NK-92 (cell line): ENCODE data around the gene ECE1.
"Not testable (repeated sequence)": the region's sequence is repeated elsewhere in the genome, so short reads cannot be mapped to it uniquely, and the experiment has no call there.

Experiments used
- DNase-seq: peaks from one replicate; lab custom pipeline; 2025; ENCODE audit not compliant: unreplicated experiment; lab: John Stamatoyannopoulos, UW

ECE1 gene

DNA sequence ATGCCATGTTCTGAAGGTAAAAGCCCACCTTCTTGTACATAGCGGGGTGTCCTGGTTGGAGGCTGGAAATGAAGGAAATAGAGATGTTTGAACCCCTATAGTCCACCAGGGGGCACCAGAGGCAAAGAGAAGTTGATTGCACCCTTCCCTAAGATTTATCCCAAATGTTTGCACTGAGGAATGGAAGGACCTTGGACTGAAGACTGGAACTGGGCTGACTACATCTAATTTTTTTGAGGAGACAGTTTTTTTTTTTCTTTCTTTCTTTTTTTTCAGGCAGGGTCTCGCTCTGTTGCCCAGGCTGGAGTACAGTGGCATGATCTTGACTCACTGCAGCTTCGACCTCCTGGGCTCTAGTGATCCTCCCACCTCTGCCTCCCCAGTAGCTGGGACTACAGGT lies 58.2 kb downstream of the ECE1 start:
- no peak for DNase-seq

DNA sequence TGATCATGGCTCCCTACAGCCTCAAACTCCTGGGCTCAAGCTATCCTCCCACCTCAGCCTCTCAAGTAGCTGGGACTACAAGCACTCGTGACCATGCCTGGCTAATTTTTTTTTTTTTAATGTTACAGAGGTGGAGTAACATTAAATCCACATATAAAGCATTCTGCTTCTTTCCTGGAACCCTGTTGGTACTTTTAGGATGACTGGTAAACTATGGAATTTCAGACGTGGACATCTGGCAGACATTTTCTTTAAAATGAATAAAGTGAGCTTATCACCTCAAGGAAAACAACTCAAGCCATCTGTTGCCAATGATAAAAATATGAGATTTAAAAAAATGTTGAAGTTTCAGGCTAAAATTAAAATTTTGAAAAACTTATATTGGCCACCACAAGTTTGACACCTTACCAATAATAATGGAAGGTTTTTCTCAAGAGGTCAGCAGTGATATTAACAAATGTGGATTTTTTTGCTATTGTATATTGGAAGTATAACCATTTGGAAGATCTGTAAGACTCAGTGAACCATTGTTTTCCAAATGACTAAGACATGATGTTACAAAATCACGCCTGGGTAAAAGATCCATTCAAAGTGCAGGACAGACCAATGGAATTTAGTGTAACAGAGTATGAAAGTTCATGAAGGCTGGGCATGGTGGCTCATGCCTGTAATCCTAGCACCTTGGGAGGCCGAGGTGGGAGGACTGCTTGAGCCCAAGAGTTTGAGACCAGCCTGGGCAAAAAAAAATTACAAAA lies 60.8 kb downstream of the ECE1 start:
- no peak for DNase-seq

DNA sequence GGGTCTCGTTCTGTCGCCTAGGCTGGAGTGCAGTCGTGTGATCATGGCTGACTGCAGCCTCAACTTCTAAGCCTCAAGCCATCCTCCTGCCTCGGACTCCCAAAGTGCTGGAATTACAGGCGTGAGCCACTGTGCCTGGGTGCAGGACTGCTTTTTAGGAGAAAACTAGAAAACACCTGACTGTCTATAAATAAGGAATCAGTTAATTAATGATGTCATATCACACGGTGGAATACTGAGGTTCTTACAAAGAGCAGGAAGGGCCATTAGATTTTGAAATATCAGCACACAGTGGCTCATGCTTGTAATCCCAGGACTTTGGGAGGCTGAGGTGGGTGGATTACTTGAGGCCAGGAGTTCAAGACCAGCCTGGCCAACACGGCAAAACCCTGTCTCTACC lies 62.0 kb downstream of the ECE1 start:
- DNase-seq, result not testable (repeated sequence)

DNA sequence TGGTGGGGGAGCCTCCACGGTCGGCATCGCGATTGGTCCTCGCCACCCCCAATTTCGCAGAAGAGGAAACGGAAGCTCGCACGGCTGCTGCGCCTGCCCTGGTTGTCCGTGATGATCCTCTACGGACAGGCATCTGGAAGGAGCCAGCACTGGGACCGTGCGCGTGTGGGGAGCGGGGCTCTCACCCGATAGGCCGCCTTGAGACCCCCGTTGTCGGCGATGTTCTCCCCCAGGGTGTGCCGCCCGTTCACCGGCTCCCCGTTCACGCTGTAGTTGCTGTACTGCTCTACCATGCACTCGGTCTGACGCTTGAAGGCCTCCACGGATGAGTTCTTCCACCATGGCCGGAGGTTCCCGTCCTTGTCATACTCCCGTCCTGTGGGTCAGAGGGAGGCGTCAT lies 65.2 kb downstream of the ECE1 start:
- DNase-seq, result no peak

DNA sequence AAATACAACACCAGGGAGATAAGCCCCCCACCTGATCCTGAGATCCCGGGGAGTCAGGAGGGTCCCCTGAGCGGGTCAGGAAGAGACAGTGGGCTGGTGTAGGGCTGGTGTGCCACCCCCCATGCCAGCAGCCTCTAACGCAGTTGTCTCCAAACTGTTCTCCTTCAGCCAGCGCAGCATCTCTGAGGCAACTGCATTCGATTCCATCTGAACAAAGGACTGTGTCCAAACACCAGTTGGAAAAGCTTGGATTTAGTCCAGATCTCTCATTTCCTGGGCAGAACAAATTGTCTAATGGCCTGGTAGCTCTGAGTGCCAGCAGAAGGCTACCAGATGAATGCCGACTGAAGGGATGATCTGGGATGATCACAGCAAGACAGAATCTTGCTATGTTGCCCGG lies 69.4 kb downstream of the ECE1 start:
- DNase-seq, result no peak

DNA sequence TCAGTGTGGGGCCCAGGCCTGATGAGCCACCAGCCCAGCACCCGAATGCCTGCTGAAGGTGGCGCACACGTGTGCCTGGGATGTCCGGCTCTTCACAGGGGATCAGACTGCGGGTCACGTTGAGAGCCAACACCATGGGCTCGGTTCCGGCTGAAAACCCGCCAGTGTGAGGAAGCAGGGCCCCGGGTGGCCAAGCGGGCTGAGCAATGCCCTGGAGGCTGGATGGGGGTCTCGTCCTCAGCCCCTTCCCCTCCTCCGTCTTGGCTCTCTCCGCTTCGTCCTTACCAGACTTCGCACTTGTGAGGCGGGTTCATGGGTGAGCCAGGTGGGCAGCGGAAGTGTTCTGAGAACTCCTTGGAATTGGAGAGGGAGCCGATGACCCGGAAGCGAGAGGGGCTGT lies 70.6 kb downstream of the ECE1 start:
- no peak for DNase-seq

DNA sequence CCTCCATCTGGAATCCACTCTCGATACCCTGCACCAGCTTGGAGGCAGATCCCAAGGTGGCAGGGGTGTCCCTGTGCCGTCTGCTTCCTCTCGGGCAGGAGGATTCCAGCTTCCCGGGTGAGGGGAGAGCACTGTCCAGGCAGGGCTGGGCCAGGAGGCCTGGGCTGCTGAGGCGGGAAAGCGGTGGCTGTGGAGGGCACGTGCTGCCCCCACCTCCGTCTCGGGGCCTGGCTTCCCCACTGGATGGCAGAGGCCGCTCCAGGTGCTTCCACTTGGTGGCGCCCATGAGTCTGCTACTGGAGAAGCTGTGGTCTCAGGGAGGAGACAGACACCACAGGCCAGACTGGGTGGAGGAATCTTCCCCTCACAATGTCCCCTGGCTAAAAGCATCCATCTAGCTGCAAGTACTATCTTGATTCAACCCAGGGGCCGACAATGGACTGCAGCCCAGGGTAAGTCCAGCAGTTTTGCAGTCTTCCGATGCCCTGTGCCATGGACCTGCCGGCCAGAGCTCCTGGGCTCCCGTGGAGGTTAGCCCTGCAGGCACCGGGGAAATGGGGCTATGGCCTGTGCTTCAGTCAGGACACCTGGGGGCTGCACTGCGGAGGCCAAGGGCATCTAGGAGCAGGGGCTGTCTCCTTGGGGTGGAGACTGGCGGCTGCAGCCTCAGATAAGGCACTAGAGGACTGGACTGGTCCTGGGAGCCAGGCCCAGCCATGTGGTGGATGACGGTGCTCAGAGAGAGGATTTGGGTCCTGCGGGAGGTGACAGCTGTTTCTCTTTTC lies 72.3 kb downstream of the ECE1 start:
- DNase-seq, result no peak

DNA sequence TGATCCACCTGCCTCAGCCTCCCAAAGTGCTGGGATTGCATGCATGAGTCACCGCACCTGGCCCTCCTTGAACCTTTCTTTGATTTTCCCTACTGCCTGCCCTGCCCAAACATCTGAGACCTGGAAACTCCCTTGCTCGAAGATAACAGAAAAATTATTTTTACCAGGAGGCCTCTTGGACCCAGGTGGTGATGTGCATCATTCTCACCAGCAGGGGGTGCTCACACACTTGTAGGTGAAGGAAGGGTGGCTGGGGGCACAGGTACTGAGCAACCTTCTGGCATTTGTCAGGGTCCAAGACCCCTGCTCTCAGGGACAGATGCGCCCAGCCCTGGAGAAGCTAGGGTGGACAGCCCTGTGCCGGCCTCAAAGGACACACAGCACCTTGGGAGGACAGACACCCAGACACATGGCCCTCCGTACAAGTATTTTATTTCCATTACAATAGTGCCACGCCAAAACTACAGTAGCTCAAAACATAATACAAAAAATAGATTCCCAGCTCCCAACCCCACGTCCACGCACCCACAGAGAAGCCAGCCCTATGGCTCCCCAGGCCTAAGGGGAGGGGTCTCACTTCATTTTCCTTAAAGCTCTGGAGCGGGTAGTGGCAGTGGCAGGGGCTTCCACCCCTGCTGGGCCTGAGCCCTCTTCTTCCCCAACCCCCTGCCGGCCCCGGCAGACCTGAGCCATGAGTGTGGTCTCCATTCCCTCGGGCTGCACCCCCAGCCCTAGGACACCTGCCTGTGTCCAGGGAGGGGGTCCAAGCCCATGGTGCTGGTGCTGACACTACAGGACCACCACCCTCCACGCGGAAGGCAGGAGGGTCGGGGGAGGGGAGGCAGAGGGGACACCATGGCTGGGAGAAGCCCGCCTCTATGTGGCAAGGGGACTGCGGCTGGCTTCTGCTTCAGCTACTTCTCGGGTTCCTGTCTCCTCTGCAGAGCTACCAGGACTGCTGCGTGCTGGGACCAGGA lies 73.1 kb downstream of the ECE1 start:
- no peak for DNase-seq

DNA sequence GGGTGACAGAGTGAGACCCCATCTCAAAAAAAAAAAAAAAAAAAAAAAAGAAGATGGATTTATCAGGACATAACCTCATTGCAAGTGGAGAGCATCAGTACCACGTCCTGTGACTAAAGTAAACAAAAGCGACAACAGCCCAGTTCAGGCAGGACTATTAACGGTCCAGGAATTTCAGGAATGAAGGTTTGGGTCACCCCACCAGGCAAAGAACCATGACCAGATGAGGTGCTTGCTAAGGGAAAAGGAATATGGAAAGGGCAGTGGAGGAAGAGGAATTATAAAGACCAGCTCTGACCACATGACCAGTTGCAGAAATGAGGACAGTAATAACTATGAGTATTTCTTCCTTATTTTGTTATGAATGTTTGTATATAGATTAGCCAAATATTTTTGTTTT lies 78.1 kb downstream of the ECE1 start:
- no peak for DNase-seq

DNA sequence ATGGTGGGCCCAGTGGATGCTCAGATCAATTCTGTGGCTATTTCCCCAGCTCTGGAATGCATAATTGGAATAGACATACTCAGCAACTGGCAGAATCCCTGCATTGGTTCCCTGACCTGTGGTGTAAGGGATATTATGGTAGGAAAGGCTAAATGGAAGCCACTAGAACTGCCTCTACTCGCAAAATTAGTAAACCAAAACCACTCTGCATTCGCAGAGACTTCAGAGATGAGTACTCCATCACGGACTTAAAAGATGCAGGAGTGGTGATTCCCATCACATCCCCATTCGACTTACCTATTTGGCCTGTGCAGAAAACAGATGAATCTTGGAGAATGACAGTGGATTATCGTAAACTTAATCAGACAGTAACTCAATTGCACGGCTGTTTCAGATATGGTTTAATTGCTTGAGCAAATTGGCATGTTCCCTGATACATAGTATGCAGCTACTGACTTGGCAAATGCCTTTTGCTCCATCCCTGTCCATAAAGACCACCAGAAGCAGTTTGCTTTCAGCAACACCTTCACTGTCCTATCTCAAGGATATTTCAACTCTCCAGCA lies 82.0 kb downstream of the ECE1 start:
- not testable (repeated sequence) for DNase-seq

DNA sequence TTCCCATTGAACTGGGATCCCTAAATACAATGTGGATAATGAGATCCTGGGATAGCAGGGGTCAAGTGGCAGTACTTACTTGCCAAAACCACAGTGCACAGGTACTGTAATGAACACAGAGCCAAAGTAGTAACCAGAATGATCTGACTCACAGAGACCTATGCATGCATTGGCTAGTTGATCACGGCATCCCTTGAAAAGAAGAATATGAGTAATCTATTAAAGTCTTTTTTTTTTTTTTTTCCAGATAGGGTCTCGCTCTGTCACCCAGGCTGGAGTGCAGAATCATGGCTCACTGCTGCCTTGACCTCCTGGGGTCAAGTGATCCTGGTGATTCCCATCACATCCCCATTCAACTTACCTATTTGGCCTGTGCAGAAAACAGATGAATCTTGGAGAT lies 84.1 kb downstream of the ECE1 start:
- no peak for DNase-seq

DNA sequence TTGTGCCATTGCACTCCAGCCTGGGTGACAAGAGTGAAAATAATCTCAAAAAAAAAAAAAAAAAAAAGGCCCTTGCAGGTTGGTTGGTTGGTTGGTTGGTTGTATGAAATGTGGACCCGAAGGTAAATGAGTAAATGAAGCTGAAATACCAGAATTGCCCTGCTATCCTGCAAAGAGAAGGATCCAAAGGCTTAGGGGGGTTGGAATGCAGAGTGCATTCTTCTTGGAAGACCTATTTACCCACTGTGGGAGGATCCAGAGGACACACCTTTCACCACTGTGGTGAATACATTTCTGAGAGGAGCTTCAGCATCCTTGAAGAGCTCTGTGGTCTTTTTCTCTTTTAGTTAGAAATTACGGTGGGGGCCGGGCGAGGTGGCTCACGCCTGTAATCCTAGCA lies 84.8 kb downstream of the ECE1 start:
- no peak for DNase-seq

DNA sequence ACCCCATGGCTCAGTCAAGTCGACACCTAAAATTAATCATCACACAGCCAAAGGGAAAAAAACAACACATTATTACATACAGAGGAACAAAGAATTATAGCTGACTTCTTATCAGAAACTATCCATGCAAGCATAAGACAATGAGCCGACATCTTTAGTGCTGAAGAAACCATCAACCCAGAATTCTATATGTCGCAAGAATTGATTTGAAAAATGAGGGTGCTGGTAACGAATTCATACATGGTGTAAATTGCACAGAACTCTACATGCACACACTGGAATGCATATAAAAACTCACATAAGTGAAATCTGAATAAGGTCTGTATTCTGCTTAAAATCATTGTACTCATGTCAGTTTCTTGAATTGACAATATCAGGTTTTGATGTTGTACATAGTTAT lies 88.6 kb downstream of the ECE1 start:
- DNase-seq, result no peak

DNA sequence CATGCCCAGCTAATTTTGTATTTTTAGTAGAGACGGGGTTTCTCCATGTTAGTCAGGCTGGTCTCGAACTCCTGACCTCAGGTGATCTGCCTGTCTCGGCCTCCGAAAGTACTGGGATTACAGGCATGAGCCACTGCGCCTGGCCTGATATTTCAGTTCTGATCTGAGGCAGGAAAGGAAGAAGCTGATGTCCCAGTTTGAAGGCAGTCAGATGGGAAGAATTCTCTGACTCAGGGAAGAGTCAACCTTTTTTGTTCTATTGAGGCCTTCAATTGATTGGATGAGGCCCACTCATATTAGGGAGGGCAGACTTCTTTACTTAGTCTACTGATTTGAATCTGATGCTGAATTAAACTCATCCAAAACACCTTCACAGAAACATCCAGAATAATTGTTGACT lies 89.0 kb downstream of the ECE1 start:
- DNase-seq, result not testable (repeated sequence)

DNA sequence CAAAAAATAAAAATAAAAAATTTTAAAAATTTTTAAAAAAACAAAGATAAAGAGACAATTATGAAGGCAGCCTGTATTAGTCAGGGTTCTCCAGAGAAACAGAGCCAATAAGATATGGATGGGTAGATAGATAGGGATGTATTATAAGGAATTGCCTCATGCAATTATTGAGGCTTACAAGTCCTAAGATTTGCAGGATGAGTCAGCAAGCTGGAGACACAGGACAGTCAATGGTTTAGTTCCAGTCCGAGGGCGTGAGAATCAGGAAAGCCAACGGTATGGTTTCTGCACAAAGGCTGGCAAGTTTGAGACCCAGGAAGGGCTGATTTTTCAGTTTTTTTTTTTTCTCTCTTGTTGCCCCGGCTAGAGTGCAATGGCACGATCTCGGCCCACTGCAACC lies 89.5 kb downstream of the ECE1 start:
- DNase-seq, result no peak

DNA sequence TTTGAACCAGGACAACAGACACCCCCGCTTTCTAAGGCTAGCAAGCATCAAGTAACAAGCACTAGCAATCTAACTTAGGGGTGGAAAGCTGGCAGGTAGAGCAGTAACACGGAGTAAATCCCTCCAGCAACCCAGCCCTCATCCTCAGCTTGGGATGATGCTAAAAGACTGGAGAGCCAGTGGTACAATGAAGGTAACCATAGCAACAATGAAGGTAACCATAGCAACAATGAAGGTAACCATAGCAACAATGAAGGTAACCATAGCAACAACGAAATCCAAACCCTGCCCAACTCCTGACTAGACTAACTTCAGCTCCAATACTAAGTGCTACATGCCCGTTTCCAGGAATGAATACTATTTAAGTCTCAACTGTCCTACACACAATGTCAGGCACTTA lies 91.3 kb downstream of the ECE1 start:
- DNase-seq, result no peak

DNA sequence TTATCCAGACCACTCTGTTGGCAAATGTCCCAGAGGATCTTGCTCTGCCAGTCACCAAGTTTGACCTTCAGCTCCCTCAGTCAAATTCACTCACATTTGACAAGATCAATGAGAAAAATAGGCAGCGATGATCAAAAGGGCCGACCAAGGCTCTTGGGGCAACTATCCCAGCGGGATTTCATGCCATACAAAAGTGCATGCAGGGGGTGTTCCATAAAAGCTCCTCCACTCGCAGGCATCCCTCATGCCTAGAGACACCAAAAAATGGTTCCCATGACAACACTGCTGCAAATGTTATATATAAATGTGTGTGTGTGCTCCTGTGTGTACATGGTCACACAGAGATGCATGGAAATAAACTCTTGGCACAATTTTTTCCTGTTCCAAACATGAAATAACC lies 97.4 kb downstream of the ECE1 start:
- no peak for DNase-seq

DNA sequence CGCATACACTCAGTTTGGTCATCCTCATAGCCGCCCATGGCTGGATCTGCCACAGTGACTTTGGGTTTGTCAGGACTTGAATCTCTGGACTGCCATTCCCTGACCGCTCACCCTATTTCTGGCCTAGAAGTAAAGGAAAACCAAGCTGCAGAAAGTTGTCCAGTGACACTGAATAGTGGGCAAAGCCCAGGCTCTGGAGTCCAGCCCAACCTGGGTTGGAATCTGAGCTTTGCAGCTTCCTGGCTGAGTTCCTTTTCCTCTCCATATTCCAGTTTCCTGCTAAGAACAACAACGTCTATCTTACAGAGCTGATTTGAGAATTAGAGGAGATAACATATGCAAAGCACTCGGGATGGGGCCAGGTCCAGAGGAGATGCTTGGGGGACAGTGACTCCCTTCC lies 98.0 kb downstream of the ECE1 start:
- no peak for DNase-seq

DNA sequence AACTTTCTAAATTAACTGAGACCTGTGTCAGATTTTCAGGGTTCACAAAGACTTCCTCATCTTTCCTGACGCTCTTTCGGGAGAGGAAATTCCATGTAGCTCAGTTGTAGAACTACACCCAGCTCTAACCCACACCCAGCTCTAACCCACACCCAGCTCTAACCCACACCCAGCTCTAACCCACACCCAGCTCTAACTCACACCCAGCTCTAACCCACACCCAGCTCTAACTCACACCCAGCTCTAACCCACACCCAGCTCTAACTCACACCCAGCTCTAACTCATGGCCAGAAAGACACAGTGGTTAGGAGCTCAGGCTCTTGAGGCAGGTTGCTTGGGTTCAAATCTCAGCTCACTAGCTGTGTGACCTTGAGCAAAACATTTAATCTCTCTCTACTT lies 99.5 kb downstream of the ECE1 start:
- not testable (repeated sequence) for DNase-seq

DNA sequence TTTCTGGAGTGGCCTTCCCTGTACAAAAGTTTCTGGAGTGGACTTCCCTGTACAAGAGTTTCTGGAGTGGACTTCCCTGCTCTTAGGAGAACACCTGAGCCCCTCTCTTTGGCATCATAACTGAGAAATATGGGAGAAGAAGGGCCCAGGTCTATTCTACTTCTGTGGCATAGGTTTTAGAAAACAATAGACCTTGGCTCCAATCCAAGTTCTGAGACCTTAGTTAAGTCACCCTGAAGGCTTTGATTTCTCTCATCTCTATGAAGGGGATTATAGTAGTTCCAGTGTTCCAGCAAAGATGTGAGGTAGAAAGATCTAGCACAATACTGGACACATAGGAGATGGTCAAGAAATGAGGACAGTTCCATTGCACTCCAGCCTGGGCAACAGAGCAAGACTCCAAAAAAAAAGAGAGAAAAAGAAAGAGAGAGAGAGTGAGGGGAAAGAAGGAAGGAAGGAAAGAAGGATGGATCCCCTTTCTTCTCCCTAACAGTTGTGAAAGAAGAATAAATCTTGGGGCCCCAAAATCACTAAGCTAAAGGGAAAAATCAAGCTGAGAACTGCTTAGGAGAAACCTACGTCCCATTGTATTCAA lies 100.3 kb downstream of the ECE1 start:
- no peak for DNase-seq

DNA sequence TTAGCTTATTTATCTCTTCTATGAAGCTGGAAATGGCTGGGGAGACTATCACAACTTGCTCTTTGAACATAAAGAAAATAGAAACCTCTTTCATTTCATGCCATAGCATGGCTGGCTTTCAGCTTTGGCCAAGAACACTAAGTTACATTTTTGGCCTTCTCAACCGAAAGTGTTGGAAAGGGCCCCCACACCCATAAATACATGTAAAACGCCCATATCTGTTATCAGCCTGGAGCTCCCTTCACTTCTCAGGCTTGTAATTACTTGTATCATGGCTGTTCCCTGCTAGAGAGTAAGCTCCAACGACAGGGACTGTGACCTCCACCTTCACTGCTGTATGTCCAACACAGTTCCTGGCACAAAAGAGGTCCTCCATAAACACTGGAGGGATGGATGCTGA lies 100.8 kb downstream of the ECE1 start:
- DNase-seq, result no peak
